Kidney epithelial cell (primary cell): ENCODE results near the gene FBXW12. TPM values are rescaled to one million over a fixed set of nuclear protein-coding genes. Genes with fewer than 3 reads are reported as not detected.

ENCODE experiments used
- DNase-seq: peaks from one replicate; pipeline ENCODE4 v3.0.0-alpha.2; 2010; ENCODE audit warnings: low read depth
- H3K27me3 ChIP-seq: 2 replicates; pipeline ENCODE4 v1.6.0; 2011; ENCODE audit warnings: low read length; ENCODE audit not compliant: control insufficient read depth, insufficient read depth
- H3K36me3 ChIP-seq: 2 replicates; pipeline ENCODE4 v1.5.1; 2011; ENCODE audit warnings: low read length; ENCODE audit not compliant: control insufficient read depth, insufficient read depth
- H3K4me3 ChIP-seq: 2 replicates; pipeline ENCODE4 v1.5.1; 2011; ENCODE audit warnings: low read depth, mild to moderate bottlenecking, control low read depth, low read length
- CTCF ChIP-seq: IDR thresholded peaks from 2 replicates; pipeline ENCODE4 v1.5.1; 2011; ENCODE audit warnings: mild to moderate bottlenecking, moderate library complexity, low read length, control low read depth, inconsistent platforms; ENCODE audit not compliant: insufficient read depth, poor library complexity, severe bottlenecking
- total RNA-seq: library from RNA; depleted of rRNA; stranded (reverse); fragments of >200 nt; gene quantifications from 2 replicates; pipeline ENCODE4 v1.2.3, GENCODE V29; 2015

Gene FBXW12
- total RNA-seq, 1 donor from 2014 or later, result 0.46 TPM

GRCh38 chr3:48353987-48354386, 18.0 kb upstream of the FBXW12 start:
- Histone ChIP-seq H3K4me3 (no peak overlapping the region), H3K36me3 (no peaks in the 10 kb centered on the region), H3K27me3 (peaks cover 2% of the 10 kb centered on the region)
- no peak for TF ChIP-seq CTCF
- DNase-seq, result no peak

GRCh38 chr3:48356419-48356818, 15.6 kb upstream of the FBXW12 start:
- H3K36me3 ChIP-seq, result no peaks in the 10 kb centered on the region
- DNase-seq, result no peak
- no peak for TF ChIP-seq CTCF
- no peak overlapping the region for H3K4me3 ChIP-seq
- H3K27me3 ChIP-seq, result peaks cover 2% of the 10 kb centered on the region

- Histone ChIP-seq H3K36me3 (no peaks in the 10 kb centered on the region), H3K27me3 (no peaks in the 10 kb centered on the region), H3K4me3 (no peak overlapping the region)
- DNase-seq, result no peak
- TF ChIP-seq CTCF, result no peak
Measured at GRCh38 chr3:48361928-48362327, 10.1 kb upstream of the FBXW12 start.

GRCh38 chr3:48364840-48365239, 7.2 kb upstream of the FBXW12 start:
- Histone ChIP-seq H3K4me3 (no peak overlapping the region), H3K27me3 (no peaks in the 10 kb centered on the region), H3K36me3 (no peaks in the 10 kb centered on the region)
- no peak for DNase-seq
- TF ChIP-seq CTCF, result no peak

- TF ChIP-seq CTCF, result no peak
- Histone ChIP-seq H3K36me3 (no peaks in the 10 kb centered on the region), H3K27me3 (no peaks in the 10 kb centered on the region), H3K4me3 (no peak overlapping the region)
- no peak for DNase-seq
Measured at GRCh38 chr3:48367201-48367600, 4.8 kb upstream of the FBXW12 start.

GRCh38 chr3:48369693-48370332, 2.2 kb upstream of the FBXW12 start:
- no peak for TF ChIP-seq CTCF
- H3K27me3 ChIP-seq, result no peaks in the 10 kb centered on the region
- H3K4me3 ChIP-seq, result no peak overlapping the region
- DNase-seq, result no peak
- no peaks in the 10 kb centered on the region for H3K36me3 ChIP-seq
